WTC11 (cell line): ENCODE results near the gene PSTK.

Experiments used
- CREB1 ChIP-seq: sonication (generic); formaldehyde crosslinking; IDR thresholded peaks from 2 replicates; pipeline ENCODE4 v1.8.0; 2023; ENCODE audit warnings: mild to moderate bottlenecking, missing genetic modification reagents
- ELF4 ChIP-seq: sonication (generic); formaldehyde crosslinking; IDR thresholded peaks from 2 replicates; pipeline ENCODE4 v1.8.1; 2022; ENCODE audit warnings: low read depth, mild to moderate bottlenecking, moderate library complexity, missing genetic modification reagents
- SMAD3 ChIP-seq: sonication (generic); formaldehyde crosslinking; IDR thresholded peaks from 2 replicates; pipeline ENCODE4 v1.8.0; 2022; ENCODE audit warnings: missing genetic modification reagents, mild to moderate bottlenecking, borderline replicate concordance
- SP1 ChIP-seq: sonication (generic); formaldehyde crosslinking; conservative IDR thresholded peaks from 2 replicates; pipeline ENCODE4 v1.8.1; 2022; ENCODE audit warnings: missing genetic modification reagents
- ZNF263 ChIP-seq: sonication (generic); formaldehyde crosslinking; IDR thresholded peaks from 2 replicates; pipeline ENCODE4 v1.8.1; 2022; ENCODE audit warnings: low read depth, mild to moderate bottlenecking, moderate library complexity, missing genetic modification reagents
- ZNF317 ChIP-seq: sonication (generic); formaldehyde crosslinking; IDR thresholded peaks from 2 replicates; pipeline ENCODE4 v1.8.1; 2023; ENCODE audit warnings: low read depth, mild to moderate bottlenecking, moderate library complexity, missing genetic modification reagents, borderline replicate concordance
- TF ChIP-seq, protein P1 (sequence below): fragments of 200-600 bp; IDR thresholded peaks from 2 replicates; pipeline ENCODE4 v1.8.0; 2022; ENCODE audit warnings: antibody characterized with exemption
- TF ChIP-seq, protein P2 (sequence below): sonication (generic); formaldehyde crosslinking; IDR thresholded peaks from 2 replicates; pipeline ENCODE4 v1.8.0; 2022; ENCODE audit warnings: mild to moderate bottlenecking, missing genetic modification reagents

DNA sequence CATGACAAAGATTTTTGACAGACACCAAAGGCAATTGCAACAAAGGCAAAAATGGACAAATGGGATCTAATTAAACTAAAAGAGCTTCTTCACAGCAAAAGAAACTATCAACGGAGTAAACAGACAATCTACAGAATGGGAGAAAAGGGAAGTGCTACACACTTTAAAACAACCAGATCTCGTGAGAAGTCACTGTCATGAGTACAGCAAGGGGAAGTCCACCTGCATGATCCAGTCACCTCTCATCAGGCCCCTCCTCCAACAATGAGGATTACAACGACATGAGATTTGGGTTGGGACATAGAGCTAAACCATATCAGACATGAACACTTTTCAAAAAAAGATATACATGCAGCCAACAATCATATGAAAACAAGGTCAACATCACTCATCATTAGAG lies 11.5 kb upstream of the PSTK start:
- TF ChIP-seq CREB1 (CRISPR knock-in tag), result no peak
- no peak for TF ChIP-seq SP1 (CRISPR knock-in tag)
- TF ChIP-seq, protein P1, sequence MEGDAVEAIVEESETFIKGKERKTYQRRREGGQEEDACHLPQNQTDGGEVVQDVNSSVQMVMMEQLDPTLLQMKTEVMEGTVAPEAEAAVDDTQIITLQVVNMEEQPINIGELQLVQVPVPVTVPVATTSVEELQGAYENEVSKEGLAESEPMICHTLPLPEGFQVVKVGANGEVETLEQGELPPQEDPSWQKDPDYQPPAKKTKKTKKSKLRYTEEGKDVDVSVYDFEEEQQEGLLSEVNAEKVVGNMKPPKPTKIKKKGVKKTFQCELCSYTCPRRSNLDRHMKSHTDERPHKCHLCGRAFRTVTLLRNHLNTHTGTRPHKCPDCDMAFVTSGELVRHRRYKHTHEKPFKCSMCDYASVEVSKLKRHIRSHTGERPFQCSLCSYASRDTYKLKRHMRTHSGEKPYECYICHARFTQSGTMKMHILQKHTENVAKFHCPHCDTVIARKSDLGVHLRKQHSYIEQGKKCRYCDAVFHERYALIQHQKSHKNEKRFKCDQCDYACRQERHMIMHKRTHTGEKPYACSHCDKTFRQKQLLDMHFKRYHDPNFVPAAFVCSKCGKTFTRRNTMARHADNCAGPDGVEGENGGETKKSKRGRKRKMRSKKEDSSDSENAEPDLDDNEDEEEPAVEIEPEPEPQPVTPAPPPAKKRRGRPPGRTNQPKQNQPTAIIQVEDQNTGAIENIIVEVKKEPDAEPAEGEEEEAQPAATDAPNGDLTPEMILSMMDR, result no peak
- TF ChIP-seq SMAD3, result no peak
- no peak for TF ChIP-seq ZNF317 (CRISPR knock-in tag)
- no peak for TF ChIP-seq ZNF263 (CRISPR knock-in tag)
- no peak for TF ChIP-seq ELF4 (CRISPR knock-in tag)
- TF ChIP-seq, protein P2, sequence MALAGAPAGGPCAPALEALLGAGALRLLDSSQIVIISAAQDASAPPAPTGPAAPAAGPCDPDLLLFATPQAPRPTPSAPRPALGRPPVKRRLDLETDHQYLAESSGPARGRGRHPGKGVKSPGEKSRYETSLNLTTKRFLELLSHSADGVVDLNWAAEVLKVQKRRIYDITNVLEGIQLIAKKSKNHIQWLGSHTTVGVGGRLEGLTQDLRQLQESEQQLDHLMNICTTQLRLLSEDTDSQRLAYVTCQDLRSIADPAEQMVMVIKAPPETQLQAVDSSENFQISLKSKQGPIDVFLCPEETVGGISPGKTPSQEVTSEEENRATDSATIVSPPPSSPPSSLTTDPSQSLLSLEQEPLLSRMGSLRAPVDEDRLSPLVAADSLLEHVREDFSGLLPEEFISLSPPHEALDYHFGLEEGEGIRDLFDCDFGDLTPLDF (CRISPR knock-in tag), result no peak
